Measurements from ENCODE around the gene DYNC2LI1. TPM values are rescaled to one million over a fixed set of nuclear protein-coding genes. Genes with fewer than 3 reads are reported as not detected.
A peak's percentile ranks its signal among the peaks of the same experiment; 100 is the strongest.
"Not testable (repeated sequence)": the region's sequence is repeated elsewhere in the genome, so short reads cannot be mapped to it uniquely, and the experiment has no call there.

DYNC2LI1 gene
- total RNA-seq, result 70.8 TPM
- 11.8 TPM for polyA plus RNA-seq

DNA sequence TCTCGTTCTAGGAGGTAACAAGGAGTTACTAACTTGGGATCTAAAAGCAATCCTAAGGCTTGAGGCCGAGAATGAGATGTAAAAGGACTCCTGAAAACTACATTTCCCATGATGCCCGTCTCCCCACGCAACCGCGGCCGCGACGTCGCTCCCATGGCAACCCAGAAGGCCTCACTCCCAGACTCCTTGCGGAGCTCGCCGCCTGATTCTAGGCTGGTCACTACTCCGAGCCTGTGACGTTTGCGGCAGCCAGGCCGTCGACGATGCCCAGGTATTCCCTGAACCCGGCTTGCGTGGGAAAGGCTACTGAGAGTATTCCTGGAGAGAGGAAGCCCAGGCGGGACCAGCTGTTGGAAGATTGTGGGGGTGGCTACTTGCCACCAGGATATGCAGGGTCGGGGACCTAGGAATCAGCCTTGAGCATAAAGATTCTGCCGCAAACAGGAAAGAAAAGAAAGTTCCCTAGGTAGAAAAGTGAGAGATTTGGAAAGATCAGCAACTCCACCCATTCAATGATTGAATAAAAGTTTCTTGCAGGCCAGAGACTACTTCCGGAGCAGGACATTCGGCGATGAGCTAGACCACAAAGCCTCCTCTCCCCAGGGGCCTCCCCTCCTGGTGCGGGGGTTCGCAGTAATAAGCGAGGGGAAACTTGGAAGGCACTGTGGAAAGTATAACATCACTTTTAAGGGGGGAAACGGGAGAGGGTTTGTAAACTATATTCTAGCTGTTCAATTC is at the start of gene DYNC2LI1:
TSS of gene DYNC2LI1 (plus strand) at position 164 of the 738 bp plus-strand sequence. CDS start at position 264, 100 bp downstream.
- no peaks in the 10 kb centered on the region for H3K36me3 ChIP-seq (ENCODE audit: insufficient read depth)
- H3K4me3 ChIP-seq (ENCODE audit: low read depth, low read length), result peak within 1 kb of the TSS; percentile 72
- under 1% methylated on average over 31 of the region's 31 CpGs for WGBS
- peak within 1 kb of the TSS; percentile 75 for H3K27ac ChIP-seq (ENCODE audit: low read depth)
- DNase-seq (ENCODE audit: extremely low spot score), result peak; percentile 86
- H3K4me1 ChIP-seq (ENCODE audit: insufficient read depth), result no peaks in the 10 kb centered on the region

DNA sequence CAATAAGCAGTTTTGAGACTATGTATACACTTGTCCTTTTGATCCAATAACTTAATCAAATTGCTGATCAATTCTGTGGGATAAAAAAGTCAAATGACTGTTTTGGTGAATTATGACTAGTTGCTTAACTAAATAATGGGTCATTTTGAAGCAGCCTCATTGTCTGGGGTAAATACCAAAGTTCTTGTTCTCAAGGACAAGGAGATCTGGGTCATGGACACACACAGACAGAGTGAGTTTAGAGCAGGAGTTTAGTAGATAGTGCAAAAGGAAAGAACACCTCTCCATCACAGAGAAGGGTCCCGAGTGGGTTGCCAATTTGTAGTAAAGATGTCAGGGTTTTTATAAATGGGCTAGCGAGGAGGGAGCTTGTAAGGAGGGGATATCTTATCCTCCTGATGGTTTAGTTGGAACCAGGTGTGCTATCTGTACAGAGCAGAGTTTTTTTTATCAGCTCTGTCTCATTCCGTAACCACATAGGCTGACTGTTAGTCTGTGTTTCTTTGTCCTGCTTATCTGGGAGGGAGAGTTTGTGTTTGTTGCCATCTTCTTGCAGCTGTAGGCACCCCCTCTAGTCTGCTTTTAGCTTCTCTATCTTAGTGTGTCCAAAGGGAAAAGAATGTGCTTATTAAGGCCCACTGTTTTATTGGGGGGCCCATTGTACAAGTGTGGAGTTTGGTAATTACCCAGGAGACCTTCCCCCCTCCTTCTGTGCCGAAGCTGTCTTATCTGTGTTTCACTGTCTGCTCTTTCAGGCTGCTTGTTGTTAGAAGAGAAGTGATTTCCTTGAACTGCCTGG is 48.9 kb upstream of the DYNC2LI1 start:
- DNase-seq (ENCODE audit: extremely low spot score), result peak; percentile 23
- 53% methylated on average over 4 of the region's 4 CpGs for WGBS

DNA sequence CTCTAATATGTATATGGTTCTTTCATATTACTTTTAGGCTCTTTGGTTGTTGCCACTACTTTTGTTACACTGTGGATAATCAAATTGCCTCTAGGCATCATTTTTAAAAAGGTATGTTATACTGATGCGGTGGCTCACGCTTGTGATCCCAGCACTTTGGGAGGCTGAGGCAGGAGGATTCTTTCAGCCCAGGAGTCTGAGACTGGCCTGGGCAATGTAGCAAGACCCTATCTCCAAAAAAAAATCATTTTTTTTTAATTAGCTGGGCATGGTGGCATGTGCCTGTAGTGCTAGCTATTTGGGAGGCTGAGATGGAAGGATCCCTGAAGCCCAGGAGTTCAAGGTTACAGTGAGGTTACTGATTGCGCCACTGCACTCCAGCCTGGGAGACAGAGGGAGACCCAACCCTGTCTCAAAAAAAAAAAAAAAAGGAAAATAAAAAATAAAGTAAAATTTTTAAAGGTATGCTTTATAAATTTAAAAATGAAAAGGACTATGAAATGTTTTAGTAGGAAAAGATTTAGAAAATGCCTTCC is 48.1 kb upstream of the DYNC2LI1 start:
- Histone ChIP-seq H3K27ac (ENCODE audit: low read depth) (no peak overlapping the region), H3K4me1 (ENCODE audit: insufficient read depth) (no peaks in the 10 kb centered on the region), H3K4me3 (ENCODE audit: low read depth, low read length) (no peak overlapping the region), H3K36me3 (ENCODE audit: insufficient read depth) (no peaks in the 10 kb centered on the region)
- 97% methylated on average over 3 of the region's 3 CpGs for WGBS
- no peak for DNase-seq (ENCODE audit: extremely low spot score)

More for the DNA sequence above, 48.9 kb upstream of the DYNC2LI1 start:
- no peaks in the 10 kb centered on the region for H3K36me3 ChIP-seq (ENCODE audit: insufficient read depth)
- H3K4me1 ChIP-seq (ENCODE audit: insufficient read depth), result no peaks in the 10 kb centered on the region
- no peak overlapping the region for H3K27ac ChIP-seq (ENCODE audit: low read depth)
- no peak overlapping the region for H3K4me3 ChIP-seq (ENCODE audit: low read depth, low read length)

DNA sequence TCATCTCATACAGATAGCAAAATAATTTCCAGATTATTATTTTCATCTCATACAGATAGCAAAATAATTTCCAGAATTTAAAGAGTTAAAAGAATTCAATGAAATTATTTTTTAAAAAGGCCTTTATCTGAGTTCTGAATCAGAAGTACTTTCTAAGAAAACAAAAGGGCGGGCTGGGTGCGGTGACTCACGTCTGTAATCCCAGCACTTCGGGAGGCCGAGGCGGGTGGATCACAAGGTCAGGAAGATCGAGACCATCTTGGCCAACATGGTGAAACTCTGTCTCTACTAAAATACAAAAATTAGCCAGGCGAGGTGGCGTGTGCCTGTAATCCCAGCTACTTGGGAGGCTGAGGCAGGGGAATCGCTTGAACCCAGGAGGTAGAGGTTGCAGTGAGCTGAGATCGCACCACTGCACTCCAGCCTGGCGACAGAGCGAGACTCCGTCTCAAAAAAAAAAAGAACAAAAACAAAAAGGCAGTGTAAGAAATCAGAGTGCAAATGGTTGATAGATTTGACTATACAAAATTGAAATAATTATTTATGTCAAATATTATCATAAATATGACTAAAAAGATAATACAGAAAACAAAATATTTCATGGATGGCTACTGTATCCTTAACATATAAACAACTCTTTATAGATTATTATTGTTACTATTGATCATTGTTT is 46.7 kb upstream of the DYNC2LI1 start:
- not testable (repeated sequence) for H3K4me3 ChIP-seq (ENCODE audit: low read depth, low read length); H3K27ac ChIP-seq (ENCODE audit: low read depth); H3K4me1 ChIP-seq (ENCODE audit: insufficient read depth); H3K36me3 ChIP-seq (ENCODE audit: insufficient read depth); DNase-seq (ENCODE audit: extremely low spot score)
- WGBS, result 62% methylated on average over 11 of the region's 14 CpGs

DNA sequence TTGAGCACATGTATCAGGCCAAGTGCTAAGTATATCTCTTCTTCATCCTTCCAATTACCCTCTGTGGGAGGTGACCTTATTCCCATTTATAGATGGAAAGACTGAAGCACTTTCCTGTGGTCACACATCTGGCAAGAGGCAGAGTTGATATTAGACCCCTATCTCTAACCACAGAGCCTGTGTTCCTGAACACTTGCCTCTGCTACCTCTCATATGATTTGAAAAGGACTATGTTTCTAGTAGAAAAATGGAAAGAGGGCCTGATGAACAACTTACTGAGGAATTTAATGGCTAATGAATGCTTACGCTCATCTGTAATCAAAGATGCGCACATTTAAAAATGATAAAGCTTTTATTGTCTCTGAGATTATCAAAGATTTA is 46.2 kb upstream of the DYNC2LI1 start:
- H3K27ac ChIP-seq (ENCODE audit: low read depth), result no peak overlapping the region
- no peaks in the 10 kb centered on the region for H3K4me1 ChIP-seq (ENCODE audit: insufficient read depth)
- DNase-seq (ENCODE audit: extremely low spot score), result no peak
- H3K4me3 ChIP-seq (ENCODE audit: low read depth, low read length), result no peak overlapping the region
- no peaks in the 10 kb centered on the region for H3K36me3 ChIP-seq (ENCODE audit: insufficient read depth)
- WGBS, result 99% methylated on average over 2 of the region's 2 CpGs

DNA sequence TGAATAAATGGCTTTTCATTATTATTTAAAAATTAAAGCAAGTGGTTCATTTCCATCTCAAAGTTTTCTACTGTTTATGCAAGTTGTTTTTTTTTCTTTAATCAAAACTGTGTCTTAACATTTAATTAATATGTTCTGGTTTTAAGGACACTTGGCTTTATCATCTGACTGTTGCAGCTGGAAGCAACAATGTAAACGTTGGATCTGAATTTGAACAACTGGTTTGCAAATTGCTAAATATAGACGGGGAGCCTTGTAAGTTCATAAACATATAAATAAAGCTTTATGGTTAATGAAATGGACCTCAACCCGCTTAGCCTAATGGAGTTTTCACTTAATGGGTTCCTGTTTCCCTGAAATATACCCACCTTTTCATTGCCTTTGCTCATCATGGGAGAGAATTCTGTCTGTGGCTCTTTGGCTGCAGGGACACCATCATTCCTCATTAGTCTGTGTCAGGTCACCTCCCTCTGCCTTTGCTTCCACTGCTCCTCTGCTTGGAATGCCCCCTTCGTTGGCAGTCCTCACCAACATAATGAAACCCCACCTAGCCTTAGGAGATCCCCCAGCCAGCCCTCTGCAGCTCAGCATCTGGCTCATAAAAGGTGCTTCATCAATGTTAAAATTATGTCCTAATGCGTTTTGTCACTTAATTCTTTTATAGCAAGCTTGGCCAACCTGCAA is 44.2 kb upstream of the DYNC2LI1 start:
- no peaks in the 10 kb centered on the region for H3K36me3 ChIP-seq (ENCODE audit: insufficient read depth)
- no peak overlapping the region for H3K27ac ChIP-seq (ENCODE audit: low read depth)
- no peak for DNase-seq (ENCODE audit: extremely low spot score)
- 44% methylated on average over 5 of the region's 5 CpGs for WGBS
- H3K4me1 ChIP-seq (ENCODE audit: insufficient read depth), result no peaks in the 10 kb centered on the region
- no peak overlapping the region for H3K4me3 ChIP-seq (ENCODE audit: low read depth, low read length)

DNA sequence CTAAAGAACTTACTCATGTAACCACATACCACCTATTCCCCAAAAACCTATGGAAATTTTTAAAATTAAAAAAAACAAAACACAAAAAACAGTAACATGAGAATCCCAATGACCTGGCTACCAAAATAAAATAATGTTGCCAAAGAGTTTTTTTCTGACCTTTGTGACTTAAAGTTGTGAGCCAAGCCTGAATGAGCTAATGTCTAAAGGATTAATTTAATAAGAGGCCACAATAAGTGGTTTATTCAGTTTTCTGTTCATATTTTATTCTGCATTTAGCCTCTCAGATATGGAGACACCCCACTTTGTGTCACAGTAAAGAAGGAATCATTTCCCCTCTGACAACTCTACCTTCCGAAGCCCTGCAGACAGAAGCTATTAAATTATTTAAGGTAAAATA is 42.6 kb upstream of the DYNC2LI1 start:
- H3K36me3 ChIP-seq (ENCODE audit: insufficient read depth), result no peaks in the 10 kb centered on the region
- no peak overlapping the region for H3K27ac ChIP-seq (ENCODE audit: low read depth)
- H3K4me3 ChIP-seq (ENCODE audit: low read depth, low read length), result no peak overlapping the region
- DNase-seq (ENCODE audit: extremely low spot score), result no peak
- H3K4me1 ChIP-seq (ENCODE audit: insufficient read depth), result no peaks in the 10 kb centered on the region
- WGBS, result 98% methylated on average over 1 of the region's 1 CpG

DNA sequence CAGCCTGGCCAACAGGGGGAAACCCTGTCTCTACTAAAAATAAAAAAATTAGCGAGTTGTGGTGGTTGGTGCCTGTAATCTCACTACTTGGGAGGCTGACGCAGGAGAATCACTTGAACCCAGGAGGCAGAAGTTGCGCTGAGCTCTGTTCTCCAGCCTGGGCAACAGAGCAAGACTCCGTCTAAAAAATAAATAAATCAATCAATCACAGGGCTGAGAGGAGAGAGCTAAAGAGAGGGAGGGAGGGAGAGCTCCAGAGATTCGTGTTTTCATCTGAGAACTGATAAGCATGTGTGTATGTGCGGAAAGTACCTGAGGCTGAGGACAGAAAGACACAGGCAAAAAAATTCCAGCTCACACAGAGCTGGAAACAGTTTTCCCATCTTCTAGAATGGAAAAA is 37.2 kb upstream of the DYNC2LI1 start:
- H3K4me1 ChIP-seq (ENCODE audit: insufficient read depth), result no peaks in the 10 kb centered on the region
- no peaks in the 10 kb centered on the region for H3K36me3 ChIP-seq (ENCODE audit: insufficient read depth)
- DNase-seq (ENCODE audit: extremely low spot score), result no peak
- 76% methylated on average over 6 of the region's 6 CpGs for WGBS
- H3K4me3 ChIP-seq (ENCODE audit: low read depth, low read length), result no peak overlapping the region
- H3K27ac ChIP-seq (ENCODE audit: low read depth), result no peak overlapping the region

DNA sequence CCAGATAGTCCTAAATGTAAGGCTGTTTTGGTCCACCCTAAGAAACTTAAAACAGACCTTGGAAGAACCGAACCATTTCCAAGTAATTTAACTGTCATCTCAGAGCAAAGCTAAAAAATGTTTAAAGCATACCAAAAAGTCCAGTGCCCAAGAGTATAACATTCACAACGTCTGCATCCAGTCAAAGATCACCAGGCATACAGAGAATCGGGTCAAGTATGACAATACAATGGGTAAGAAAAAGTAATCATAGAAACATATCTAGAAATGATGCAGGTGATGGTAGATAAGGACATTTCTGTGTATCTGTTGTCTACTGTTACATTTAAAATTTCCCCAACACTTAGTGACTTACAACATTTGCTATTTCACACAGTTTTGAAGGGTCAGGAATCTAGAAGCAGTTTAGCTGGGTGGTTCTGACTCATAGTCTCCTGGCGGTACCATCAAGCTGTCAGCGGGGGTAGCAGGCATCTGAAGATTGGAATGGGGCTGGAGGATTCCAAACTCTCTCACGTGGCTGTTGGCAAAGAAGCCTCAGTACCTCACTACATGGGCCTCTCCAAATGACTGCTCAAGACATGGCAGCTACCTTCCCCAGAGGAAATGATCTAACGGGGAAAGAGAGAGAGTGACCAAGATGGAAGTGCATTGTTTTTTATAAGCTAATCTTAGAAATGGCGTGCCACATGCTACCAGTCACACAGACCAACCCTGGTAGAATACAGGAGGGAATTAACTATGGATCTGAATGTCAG is 36.6 kb upstream of the DYNC2LI1 start:
- Histone ChIP-seq H3K4me3 (ENCODE audit: low read depth, low read length) (no peak overlapping the region), H3K27ac (ENCODE audit: low read depth) (no peak overlapping the region), H3K4me1 (ENCODE audit: insufficient read depth) (no peaks in the 10 kb centered on the region), H3K36me3 (ENCODE audit: insufficient read depth) (no peaks in the 10 kb centered on the region)
- DNase-seq (ENCODE audit: extremely low spot score), result no peak
- WGBS, result 68% methylated on average over 8 of the region's 8 CpGs

DNA sequence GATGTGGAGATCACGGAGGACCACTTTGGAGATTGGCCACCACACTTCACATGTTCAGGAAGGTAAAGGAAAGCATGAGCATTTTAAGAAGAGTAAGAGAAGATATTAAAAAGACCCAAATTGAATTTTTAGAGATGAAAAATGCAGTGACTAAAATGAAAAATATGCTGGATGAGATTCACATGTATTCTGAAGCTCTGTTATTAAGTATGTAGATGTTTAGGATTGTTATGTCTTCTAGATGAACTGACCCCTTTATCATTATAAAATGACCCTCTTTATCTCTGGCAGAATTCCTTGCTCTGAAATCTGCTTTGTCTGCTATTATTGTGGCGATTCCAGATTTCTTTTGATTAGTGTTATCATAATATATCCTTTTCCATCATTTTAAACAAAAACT is 36.0 kb upstream of the DYNC2LI1 start:
- 77% methylated on average over 2 of the region's 2 CpGs for WGBS
- Histone ChIP-seq H3K36me3 (ENCODE audit: insufficient read depth) (no peaks in the 10 kb centered on the region), H3K4me3 (ENCODE audit: low read depth, low read length) (no peak overlapping the region), H3K27ac (ENCODE audit: low read depth) (no peak overlapping the region), H3K4me1 (ENCODE audit: insufficient read depth) (no peaks in the 10 kb centered on the region)
- DNase-seq (ENCODE audit: extremely low spot score), result no peak

DNA sequence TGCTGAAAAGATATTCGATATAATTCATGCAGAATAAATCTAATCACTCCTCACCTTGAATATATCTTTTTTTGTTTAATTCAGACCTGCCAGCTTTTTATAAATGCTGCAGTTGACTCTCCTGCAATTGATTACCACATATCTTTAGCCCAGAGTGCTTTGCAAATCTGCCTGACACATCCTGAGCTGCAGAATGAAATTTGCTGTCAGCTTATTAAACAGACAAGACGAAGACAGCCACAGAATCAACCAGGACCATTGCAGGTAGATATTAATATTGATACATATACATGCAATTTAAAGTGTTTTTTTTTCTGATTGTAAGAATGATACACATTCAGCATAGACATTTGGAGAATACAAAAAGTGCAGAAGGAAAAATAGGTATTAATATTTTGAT is 35.6 kb upstream of the DYNC2LI1 start:
- Histone ChIP-seq H3K36me3 (ENCODE audit: insufficient read depth) (no peaks in the 10 kb centered on the region), H3K27ac (ENCODE audit: low read depth) (no peak overlapping the region), H3K4me1 (ENCODE audit: insufficient read depth) (no peaks in the 10 kb centered on the region), H3K4me3 (ENCODE audit: low read depth, low read length) (no peak overlapping the region)
- 70% methylated on average over 2 of the region's 2 CpGs for WGBS
- DNase-seq (ENCODE audit: extremely low spot score), result no peak

DNA sequence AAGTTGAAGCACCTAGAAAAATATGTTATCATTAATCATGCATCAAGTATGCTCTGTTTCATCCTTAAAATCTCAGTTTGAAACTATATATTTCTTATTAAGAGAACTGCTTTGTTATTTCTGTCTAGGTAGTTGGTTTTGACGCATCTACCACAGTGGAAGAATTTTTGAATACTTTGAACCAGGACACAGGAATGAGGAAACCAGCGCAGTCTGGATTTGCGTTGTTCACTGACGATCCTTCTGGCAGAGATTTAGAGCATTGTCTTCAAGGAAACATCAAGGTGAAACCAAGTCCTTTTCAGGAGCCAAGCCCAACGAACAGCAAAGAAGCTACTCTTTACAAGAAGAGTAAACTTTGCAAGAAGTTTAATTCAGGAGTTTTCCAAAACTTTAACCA is 30.1 kb upstream of the DYNC2LI1 start:
- Histone ChIP-seq H3K27ac (ENCODE audit: low read depth) (no peak overlapping the region), H3K4me3 (ENCODE audit: low read depth, low read length) (no peak overlapping the region), H3K4me1 (ENCODE audit: insufficient read depth) (no peaks in the 10 kb centered on the region), H3K36me3 (ENCODE audit: insufficient read depth) (peaks cover 2% of the 10 kb centered on the region)
- 81% methylated on average over 5 of the region's 5 CpGs for WGBS
- no peak for DNase-seq (ENCODE audit: extremely low spot score)

DNA sequence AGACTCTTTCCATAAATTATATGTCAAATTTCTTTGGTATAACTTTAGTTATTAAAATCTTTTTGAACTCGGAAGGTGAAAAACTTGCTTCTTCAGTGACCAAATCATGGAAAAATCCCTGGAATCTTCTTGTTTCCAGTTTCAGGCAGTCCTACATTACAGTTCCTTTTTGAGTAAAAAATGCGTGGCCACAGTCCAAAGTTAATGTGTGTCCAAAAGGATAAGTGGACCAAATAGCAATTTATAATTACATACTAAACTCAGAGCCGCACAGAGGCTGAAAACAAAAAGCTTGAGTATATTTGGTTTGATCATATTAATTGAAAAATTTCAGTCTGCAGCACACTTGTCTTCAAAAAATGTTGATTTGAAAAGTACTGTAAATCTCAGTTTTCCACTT is 28.4 kb upstream of the DYNC2LI1 start:
- Histone ChIP-seq H3K36me3 (ENCODE audit: insufficient read depth) (peaks cover 2% of the 10 kb centered on the region), H3K4me3 (ENCODE audit: low read depth, low read length) (no peak overlapping the region), H3K27ac (ENCODE audit: low read depth) (no peak overlapping the region), H3K4me1 (ENCODE audit: insufficient read depth) (no peaks in the 10 kb centered on the region)
- DNase-seq (ENCODE audit: extremely low spot score), result peak; percentile 36
- 35% methylated on average over 3 of the region's 3 CpGs for WGBS
